Gastroesophageal sphincter (tissue), 3 donors: ENCODE data around the gene EIF6.

Source experiments
- CTCF ChIP-seq, 4 experiments: fragments of 200-600 bp in 2 of 4; fragments of 450-650 bp in 2 of 4; sonication (generic) in 1 of 4; IDR thresholded peaks; one replicate each; pipeline ENCODE4 v1.5.1; 2017 to 2019; ENCODE audit warnings: antibody characterized with exemption in 4 of 4, mild to moderate bottlenecking in 2 of 4, moderate library complexity in 2 of 4
- EP300 ChIP-seq: sonication (generic); formaldehyde crosslinking; IDR thresholded peaks from one replicate; pipeline ENCODE4 v1.6.1; 2017; ENCODE audit warnings: antibody characterized with exemption, mild to moderate bottlenecking
- POLR2A ChIP-seq, 2 donors: fragments of 450-650 bp; IDR thresholded peaks; one replicate each; pipeline ENCODE4 v1.6.1; 2017; ENCODE audit warnings: antibody characterized with exemption in 2 of 2, mild to moderate bottlenecking in 2 of 2, moderate library complexity in 1 of 2

GRCh38 chr20:35279040-35279439 is 5.5 kb downstream of the EIF6 start:
- TF ChIP-seq POLR2A (IDR thresholded peaks at IDR 0.05): no peak
- TF ChIP-seq CTCF (IDR thresholded peaks at IDR 0.05): no peak
- TF ChIP-seq EP300: no peak
